GM21717 (cell line): Measurements from ENCODE around the gene RGP1.
A peak's percentile ranks its signal among the peaks of the same experiment; 100 is the strongest.

Source experiments
- ATAC-seq: cut with Tn5 transposase; IDR thresholded peaks from one replicate; pipeline ENCODE4 v1.9.1; 2021; ENCODE audit warnings: mild to moderate bottlenecking, moderate library complexity; ENCODE audit not compliant: unreplicated experiment

The RGP1 gene

DNA sequence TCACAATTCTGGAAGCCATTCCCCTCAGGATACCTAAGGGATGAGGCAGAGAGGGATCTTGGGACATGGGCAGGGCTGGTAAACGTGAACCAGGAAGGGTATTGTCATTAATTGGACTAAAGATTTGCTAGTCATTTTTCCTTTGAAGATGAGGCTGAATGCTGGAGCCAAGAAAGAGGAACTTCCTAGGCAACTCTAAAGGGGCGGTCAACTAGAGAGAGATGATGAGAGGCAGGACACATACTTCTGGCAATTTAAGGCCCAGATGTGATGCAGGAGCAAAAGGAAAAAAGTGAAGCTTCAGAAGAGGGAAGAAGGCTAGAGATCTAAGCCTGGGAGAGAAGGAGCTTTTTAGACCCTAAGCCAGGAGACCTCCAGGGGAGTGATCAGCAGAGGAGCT lies 5.6 kb upstream of the RGP1 start:
- ATAC-seq, result no peak

DNA sequence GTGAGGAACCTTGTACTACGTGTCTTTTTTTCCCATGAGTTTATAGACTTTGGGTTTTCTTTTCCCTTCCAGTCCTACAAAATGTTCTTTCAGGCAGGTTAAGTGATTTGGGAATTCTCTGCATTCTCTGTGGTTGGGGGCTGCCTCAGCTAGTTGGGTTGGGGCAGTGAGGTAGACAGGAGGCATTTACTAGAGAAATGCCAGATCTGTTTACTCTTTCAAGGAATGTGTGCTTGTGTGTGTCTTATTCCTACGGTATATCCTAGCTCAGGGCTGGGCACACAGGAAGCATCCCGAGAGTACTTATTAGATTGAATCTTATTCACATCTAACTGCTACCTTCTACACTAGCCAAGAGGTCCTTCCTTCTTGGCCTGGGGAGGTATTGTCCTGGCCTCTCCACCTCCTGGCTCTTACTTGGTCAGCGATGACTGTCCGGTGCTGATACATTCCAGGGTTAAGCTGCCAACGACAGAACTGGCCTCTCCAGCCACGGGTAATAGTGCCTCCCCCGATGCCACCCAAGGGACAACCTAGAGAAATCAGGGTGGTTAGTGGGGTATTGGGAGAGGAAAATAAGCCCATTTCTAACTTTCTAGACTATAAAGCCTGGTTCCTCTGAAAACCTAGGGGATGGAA lies 5.1 kb upstream of the RGP1 start:
- ATAC-seq, result no peak

DNA sequence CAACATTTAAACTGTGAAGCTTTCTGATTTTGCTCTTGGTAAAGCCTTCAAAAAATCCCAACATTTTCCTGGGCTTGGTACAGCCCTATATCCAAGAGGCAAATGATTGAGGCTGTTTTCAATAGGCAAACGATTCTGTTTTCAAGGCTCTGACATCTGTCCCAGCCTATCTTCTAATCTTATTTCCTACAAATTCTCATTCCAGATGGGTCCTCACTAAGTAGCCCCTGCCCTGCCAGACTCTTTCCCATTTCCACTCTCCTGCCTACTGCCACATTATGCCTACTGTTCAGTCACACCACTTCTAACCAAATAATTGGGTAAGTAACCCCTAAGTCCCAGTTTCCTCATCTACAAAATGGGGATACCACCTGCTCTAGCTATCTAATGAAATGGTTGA lies 3.5 kb upstream of the RGP1 start:
- ATAC-seq, result no peak

DNA sequence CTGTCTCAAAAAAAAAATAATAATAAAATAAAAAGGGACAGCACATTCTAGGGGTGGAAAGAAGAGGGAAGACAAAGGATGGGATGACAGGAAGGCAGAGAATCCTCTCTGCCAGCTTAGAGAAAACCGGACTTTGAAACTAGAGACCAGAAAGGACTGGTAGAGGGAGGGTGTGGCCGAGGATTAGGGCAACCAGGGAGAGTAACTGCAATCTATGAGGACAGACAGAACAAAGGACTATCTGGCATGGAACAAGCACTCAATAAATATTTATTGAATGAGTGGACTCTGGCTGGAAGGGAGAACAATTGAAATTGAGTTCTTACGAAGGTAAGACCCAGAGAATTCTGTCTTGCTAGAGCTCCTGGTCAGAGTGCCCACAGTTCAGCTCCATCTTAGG lies 2.5 kb upstream of the RGP1 start:
- ATAC-seq, result no peak

DNA sequence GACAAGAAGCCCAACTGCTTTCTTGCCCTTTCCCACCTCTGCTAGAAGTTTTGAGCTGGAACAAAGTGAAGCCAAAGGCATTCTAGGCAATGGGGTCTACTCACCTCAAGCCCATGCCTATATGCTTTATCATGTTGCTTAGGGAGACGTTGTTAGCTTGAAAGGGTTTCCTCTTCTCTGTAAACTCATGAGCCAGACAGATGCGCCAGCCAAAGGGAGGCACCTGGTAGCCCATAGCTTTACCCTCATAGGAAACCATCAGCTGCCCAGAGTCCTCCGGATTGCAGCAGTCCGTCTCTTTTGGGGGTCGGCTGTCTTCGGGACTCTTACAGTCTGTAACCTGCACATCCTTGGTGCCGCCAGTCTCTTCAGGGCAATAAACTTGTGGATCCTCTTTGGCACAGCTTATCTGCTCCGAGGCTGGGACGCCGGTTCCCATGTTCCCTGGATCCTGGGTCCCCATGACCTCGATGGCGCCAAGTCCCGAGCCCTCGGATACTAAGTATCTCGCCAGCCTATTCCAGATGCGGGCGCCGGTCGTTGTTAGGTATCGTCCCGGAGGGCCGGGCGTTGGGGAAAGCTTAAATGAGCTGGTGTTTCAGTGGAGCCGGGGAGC lies 737 bp upstream of the RGP1 start:
- ATAC-seq, result no peak

DNA sequence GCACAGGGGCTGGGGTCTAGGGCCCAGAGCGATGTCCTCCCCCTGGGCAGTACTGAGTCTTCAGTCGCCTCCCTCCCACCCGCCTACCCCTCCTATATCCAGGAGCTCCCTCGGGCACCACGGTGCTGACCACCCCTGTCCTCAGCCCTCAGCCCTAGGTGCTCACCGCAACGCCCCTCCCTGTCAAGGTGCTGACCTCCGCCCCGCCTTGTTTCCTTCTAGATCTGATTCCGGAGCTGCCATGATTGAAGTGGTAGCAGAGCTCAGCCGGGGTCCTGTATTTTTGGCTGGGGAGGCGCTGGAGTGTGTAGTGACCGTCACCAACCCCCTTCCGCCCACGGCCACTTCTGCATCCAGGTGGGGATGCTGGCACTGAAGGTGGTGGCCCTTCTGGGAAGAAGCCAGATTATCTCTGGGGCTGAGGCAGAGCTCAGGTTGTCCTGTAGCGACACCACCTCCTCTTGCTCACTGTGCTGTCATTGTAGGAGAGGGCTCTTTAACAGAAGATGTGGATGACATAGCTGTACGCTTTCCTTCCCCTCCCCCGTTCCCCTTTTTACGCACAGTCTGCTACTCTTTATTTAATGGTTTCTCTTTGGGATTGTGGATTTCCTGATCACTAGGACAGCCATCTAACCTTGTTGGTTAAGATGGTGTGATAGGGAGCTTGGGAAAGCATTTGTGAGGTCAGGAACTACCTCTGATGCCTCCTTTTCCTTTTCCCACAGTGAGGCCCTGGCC lies 598 bp downstream of the RGP1 start:
- peak; percentile 24 for ATAC-seq

DNA sequence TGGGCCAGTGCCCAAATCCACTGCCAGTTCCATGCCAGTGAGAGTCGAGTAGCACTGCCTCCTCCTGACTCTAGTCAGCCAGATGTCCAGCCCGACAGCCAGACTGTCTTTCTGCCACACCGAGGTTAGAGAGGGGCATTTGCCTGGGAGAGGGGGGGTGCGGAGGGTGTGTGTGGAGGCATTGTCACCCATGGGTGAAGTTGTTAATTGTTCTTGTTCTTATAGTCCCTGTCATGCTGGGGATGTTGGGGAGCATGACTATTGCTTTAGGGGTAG lies 1.1 kb downstream of the RGP1 start:
- no peak for ATAC-seq

DNA sequence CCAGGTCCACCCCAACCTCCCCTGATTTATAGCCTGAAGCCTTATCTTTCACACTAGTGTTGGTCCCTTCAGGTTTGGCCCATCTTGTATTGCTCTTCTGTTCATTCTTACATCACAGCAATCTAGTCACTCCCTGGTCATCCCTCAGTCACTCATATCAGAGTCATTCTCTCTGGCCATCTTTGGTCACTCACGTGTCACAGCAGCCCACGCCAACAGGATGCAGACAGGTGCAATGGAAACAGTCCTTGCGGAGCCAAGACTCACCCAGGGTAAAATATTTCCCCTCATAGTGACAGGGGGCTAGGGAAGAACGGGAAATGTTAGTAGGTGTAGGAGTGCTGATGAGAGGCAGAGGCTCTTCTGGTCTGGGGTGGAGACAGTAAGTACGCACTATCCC lies 4.4 kb downstream of the RGP1 start:
- ATAC-seq, result no peak

DNA sequence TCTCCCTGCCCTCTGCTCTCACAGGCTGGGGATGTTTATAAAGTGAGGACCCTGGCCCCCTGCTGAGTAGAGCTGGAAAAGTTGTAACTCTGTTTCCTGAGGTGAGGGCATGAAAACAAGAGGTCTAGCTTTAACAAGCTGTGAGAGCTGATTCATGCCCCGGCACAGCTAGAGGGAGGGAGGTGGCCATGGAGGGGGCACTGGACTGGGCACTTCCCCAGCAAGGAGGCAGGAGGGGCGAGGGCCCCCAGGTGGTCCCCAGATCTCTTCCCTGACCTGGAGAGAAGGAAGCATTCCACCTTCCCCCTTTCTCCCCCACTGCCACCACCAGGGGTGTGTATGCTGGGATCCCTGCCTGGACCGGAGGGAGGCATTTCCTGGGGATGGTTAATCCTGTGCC lies 5.2 kb downstream of the RGP1 start, which contains the start of gene MSMP:
TSS of gene MSMP (minus strand) at position 13 of the 400 bp plus-strand sequence. CDS start 147 bp downstream, outside the sequence.
- ATAC-seq, result no peak

DNA sequence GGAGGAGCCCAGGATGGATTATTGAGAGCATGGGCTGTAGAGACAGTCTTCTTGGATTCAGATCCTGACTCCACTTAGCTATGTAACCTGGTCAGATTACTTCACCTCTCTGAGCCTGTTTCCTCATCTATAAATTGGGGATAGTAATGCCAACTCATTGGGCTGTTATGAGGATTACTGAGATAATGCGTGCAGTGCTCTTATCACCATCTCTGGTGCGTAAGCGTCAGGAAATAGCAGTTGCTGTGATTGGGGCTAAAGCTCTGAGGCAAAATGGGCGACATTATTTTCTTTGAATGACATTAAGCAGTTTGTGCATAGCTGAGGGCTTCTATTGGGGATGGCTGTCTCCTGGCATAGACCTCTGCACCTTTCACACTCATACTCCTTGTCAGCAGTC lies 6.0 kb downstream of the RGP1 start:
- ATAC-seq, result no peak

DNA sequence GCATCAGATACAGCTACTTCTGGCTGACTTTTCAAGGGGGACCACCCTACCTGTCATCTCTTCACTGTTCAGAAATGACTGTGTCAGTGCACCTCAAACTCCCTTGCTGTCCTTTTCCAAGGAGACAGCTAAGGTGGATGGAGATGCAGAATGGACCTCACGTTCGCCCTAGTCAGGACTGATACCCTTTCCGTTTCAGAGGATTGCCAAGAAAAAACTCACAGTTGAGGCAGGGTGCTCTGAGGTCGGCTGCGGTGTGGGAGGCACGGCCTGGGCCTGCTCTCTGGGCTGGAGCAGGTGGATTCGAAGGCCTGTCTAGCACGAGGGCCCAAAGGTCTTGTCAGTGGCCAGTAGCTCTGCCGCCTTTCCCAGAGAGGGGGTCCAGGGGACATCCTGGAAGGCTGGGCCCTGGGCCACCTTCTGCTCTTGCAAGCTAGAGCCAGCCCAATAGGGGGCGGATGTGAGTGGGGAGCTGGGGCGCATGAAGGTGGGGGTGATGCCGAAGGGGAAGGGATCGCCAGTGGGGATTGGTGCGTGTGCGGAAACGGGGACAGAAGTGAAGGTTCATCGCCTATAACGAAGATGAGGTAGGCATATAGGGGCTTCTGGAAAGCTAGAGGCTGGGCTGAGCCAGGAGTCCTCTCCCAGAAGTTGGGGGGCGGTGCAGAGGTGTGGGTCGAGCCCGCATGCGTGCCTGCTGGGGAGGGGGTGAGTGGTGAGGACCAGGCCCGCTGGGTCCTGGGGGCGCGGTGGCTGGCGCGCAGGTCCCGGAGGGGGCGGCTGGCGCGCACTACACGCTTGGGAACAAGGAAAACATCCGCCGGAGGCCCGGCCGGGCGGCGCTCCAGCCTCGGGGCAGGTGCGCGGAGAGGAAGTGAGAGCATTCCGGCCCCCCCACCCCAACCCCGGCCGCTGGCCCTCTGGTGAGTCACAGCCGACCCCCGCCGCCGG lies 7.5 kb downstream of the RGP1 start:
- peak; percentile 48 for ATAC-seq

DNA sequence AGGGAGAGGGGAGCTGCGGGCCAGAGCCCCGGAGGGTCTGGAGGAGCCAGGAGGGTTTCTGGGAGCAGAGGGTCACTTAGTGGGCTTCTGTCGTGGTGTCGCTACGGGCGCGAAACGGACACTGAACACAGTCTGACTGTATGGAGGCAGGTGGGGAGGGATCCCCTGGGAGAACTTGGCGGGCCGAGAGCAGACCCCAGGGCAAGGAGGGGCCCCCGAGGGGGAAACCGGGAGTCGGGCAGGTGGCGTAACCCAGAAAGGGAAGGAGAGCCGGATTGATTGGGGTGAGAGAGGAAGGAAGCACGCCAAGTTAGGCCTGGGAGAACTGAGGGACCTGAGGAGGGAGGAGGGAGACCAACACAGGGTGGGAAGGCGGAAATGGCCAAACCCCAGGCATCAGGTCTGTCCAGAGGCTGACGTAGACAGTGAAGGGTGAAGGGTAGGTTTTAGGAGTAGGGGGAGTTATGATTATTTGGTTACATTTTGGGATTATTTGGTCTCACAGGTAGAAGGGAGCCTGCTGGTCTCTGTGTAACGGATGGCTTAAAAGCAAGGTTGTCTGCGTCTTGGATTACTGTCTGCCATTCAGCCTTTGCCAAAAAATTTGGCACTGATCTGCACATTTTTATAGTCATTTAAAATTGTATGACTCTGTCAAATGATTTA lies 8.3 kb downstream of the RGP1 start:
- peak; percentile 50 for ATAC-seq

DNA sequence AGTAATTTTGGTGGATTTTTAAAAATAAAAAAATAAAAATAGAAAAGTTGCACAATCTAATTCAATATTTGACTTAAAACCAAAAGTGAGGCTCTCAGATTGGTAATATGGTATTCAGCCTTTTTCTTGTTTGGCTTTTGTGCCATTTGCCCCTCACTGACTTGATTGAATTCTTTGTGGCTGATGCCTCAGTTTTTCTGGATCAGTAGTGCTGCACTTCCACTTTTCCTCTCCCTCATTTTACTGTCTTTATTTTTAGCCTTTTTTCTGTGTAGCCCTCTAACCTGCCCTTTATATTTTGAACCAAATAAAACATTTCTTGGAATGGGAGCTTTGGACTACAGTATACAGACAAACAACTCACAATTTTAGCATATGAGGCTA lies 8.8 kb downstream of the RGP1 start:
- no peak for ATAC-seq

DNA sequence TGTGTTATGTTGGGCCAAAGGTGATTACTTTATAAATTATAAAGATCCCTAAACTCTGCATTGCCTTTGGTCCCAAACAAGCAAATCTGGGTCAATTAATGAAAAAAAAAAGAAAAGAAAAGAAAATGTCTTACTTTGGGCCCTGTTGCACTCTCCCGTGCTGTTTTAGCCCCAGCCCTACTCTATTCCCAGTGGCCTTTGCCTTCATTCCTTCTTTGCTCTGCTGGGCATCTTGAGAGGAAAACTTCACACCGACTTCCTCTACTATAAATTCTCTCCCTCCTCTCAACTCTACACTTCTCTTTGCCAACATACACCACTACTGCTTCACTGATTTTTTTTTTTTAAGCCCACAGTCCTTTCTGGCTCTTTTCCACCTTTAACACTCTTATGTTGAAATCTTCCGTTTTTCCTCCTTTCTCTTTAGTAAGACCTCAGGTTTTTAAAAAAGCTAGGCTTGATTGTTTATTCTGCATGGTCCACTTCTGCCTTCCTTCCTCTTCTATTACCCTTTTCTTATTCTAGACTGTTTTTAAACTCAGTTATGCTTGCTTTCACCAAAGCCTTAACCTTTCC lies 9.5 kb downstream of the RGP1 start:
- ATAC-seq, result no peak

DNA sequence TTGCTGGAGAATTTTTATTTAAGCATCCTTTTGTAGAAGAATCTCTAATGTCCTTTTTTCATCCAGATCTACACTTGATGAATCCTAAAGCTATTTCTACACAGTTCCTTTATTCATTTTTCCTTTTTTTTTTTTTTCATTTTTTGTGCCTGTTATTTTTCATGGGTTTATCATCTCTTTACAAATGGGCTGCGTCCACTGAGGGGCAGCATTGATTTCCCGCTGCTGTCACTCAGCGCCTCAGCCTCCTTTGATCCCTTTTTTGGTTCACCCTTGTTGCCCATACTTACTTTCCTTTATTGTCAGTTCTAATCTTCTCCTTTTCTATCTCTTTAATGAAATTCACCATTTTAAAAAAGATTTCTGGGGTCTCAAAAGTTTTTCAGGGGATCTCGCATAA lies 10.7 kb downstream of the RGP1 start:
- no peak for ATAC-seq

DNA sequence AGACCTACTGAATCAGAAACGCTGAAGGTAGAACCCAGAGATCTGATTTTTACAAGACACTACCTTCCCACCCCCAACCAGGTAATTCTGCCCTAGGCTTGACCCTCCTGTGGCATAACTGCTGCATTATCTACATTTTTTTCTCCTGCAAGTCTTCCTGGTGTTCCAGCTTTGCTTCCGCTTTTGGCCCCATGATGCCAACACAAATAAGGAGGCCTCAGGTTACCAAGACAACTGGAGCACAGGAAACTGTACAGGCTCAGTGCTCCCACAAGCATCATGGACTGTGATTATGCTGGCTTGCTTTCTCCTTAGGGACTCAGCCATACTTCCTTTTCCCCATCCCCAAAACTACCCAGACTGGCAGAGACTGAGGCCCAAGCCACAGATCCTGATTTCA lies 11.6 kb downstream of the RGP1 start:
- ATAC-seq, result no peak

DNA sequence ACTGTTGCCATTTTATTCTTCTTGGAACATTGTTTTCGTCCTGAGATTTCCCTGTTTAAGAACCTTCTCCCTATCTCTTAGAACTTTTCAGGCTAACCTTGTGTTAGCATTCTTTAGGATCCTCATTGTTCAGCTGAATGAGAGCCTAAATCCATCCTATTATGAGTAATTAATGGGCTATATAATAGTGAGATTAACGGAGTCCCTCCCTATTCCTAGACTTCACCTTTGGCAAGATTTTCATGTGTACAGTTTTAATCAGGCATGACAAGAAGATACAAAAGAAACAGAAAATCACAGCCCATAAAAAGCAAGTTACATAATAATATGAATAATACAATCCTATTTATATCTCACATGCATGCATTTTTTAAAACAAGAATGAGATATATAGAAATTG lies 14.1 kb downstream of the RGP1 start:
- ATAC-seq, result no peak

DNA sequence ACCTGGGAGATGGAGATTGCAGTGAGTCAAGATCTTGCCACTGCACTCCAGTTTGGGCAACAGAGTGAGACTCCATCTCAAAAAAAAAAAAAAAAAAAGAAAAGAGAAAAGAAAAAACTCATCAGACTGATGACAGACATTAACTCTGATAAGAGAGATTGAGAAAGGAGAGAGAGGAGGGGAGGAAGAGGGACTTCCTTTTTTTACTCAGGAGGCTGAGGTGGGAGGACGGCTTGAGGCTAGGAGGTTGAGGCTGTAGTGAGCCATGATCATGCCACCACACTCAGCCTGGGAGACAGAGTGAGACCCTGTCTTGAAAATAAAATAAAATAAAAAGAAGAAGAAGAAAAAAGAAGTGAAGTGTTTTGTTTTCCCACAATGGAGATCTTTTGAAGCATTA lies 14.7 kb downstream of the RGP1 start:
- no peak for ATAC-seq

DNA sequence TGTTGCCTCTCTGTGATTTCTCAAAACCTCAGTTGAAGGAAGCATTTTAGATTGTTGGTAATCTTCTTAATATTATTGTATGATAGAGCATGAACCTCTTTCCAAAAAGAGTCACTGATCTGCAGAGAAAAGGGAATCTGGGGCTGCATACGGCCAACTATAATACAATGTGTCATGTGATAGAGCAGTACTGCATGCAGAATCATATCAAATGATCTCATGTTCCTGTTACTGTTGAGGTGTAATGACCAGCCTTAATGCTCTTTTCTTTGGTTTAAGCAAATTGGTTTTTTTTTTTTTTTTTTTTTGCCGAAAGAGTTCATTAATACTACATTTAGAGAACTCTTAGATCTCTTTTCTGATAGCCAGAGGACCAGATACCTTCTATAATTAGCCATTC lies 17.9 kb downstream of the RGP1 start:
- ATAC-seq, result no peak

DNA sequence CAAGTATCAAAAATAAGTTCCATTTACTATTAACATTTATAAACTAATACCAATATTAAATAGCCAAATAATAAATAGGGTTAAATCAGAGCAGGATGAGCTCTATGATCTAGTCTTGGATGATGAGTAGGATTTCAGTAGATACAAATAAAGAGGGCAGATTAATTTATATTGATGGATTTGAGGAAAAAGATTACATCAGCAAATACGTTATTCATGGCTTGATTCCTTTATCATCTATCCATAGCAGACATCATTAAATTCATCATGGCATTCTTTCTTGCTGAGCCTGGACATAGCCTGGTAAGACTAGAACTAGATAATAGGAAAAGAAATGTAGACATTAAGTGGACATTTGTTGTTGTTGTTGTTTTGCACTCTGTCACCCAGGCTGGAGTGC lies 18.4 kb downstream of the RGP1 start:
- ATAC-seq, result no peak

DNA sequence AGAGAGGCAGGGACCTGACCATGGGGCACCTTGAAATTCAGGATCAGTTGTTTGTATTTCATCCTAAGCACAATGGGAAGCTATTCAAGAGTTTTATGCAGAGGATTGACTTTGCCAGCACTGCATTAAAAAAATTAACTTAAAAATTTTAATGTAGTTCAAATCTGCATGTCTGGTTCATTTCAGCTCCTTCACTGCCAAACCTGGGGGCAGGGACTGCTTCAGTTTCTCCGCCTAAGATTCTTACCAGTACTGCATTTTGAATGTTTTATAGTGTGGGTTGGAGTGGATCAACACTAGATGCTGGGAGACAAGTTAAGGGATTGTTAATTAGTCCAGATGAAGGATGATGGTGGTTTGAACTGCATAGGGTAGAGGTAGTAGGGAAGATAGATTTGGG lies 20.7 kb downstream of the RGP1 start:
- ATAC-seq, result no peak
